NCI-H2029 (cell line): Measurements from ENCODE around the gene FGFRL1.
A peak's percentile ranks its signal among the peaks of the same experiment; 100 is the strongest.
"Not testable (repeated sequence)": the region's sequence is repeated elsewhere in the genome, so short reads cannot be mapped to it uniquely, and the experiment has no call there.

Source experiments
- DNase-seq: peaks from one replicate; lab custom pipeline; 2025; lab: John Stamatoyannopoulos, UW

Gene FGFRL1

GRCh38 chr4:973431-974397 lies 37.7 kb upstream of the FGFRL1 start, which contains the start of gene DGKQ:
Gene DGKQ (minus strand): TSS chr4:973569. CDS start chr4:973482, 87 bp downstream.
- peak; percentile 11 for DNase-seq

GRCh38 chr4:974668-975067 lies 36.8 kb upstream of the FGFRL1 start:
- no peak for DNase-seq

GRCh38 chr4:976016-976415 lies 35.4 kb upstream of the FGFRL1 start:
- DNase-seq, result not testable (repeated sequence)

- DNase-seq, result no peak
These were observed 32.3 kb upstream of the FGFRL1 start for GRCh38 chr4:978957-979701.

GRCh38 chr4:982291-982690 lies 29.1 kb upstream of the FGFRL1 start:
- no peak for DNase-seq

- DNase-seq, result no peak
These were observed 28.6 kb upstream of the FGFRL1 start for GRCh38 chr4:982814-983213.

- DNase-seq, result no peak
These were observed 26.9 kb upstream of the FGFRL1 start for GRCh38 chr4:984336-985054.

- DNase-seq, result no peak
These were observed 26.1 kb upstream of the FGFRL1 start for GRCh38 chr4:985123-985830.

GRCh38 chr4:986428-986878 lies 25.0 kb upstream of the FGFRL1 start:
- no peak for DNase-seq

- no peak for DNase-seq
These were observed 24.4 kb upstream of the FGFRL1 start, which contains the start of gene IDUA for GRCh38 chr4:986879-987623. Gene IDUA (plus strand): TSS chr4:987044. CDS start chr4:987085, 41 bp downstream.

- DNase-seq, result no peak
These were observed 23.6 kb upstream of the FGFRL1 start for GRCh38 chr4:987624-988513.

GRCh38 chr4:988726-989721 lies 22.4 kb upstream of the FGFRL1 start:
- DNase-seq, result no peak

GRCh38 chr4:989722-990471 lies 21.5 kb upstream of the FGFRL1 start:
- DNase-seq, result no peak

- no peak for DNase-seq
These were observed 20.6 kb upstream of the FGFRL1 start for GRCh38 chr4:990746-991367.

GRCh38 chr4:991451-992296 lies 19.8 kb upstream of the FGFRL1 start:
- DNase-seq, result no peak
